ENCODE results near the gene ZNF454.

The ZNF454 gene

DNA sequence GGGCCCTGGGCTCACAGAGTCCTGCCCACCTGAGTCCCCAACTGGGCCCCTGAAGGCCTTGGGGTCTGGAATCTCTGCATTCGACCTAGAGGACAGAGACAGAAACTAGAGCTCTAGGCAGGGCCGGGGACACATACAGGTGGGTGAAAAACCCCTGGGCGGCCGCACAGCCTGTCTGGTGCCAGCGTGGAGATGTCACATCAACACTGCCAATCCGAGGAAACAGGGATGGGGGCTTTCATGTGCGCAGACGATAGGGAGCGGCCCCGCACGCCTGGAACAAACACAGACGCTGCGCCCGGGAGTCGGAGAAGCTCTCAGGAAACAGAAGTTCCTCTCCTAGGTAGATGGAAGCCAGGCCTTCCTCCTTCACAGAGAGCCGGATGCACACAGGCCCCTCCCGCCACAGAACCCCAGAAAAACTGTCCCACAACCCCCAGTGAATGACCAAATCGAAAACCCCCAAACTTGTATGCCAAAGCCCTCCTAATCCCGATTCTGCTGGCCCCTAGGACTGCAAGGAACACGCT is 52.3 kb downstream of the ZNF454 start:
- no peak for DNase-seq (ENCODE audit: low read depth in 1 of 2, low spot score in 1 of 2)

- DNase-seq (ENCODE audit: low read depth in 1 of 2, low spot score in 1 of 2), result no peak
These were observed 53.1 kb downstream of the ZNF454 start for GRCh38 chr5:178993955-178994579.

DNA sequence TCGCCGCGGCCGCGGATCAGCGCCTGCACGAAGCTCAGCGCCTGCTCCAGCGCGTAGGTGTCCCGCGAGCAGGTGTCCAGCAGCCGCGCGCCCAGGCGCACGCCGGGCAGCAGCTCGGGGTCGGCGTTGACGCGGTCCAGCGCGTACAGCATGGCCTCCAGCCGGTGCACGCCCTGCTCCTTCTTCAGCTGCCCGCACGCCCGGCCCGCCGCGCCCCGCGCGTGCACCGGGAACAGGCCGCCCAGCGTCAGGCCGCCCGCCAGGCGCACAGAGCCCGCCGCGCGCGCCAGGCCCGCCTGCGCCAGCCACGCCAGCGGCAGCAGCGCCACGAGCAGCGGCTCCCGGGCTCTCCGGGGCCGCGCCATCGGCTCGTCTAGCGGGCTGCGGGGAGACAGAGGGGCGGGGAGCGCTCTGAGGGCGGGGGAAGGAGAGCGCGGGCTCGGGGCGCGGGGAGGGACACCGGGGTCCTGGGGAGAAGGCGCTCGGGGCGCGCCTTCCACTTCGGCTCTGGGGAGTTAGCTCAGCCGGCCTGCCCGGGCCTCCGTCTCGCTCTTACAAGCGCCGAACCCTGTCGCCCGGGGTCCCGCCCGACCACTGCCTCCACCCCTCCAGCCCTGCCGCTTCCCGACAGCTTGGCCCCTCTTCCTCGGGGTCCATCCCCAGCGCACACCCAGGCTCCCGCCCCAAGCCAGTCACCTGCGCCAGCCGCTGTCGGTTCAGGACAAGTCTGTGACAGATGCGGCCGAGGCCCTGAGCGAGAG is 53.8 kb downstream of the ZNF454 start, which contains the start of gene GRM6:
Gene GRM6 (minus strand): TSS at position 741 of the 761 bp plus-strand sequence. CDS start 376 bp downstream, at position 365.
- no peak for DNase-seq (ENCODE audit: low read depth in 1 of 2, low spot score in 1 of 2)

DNA sequence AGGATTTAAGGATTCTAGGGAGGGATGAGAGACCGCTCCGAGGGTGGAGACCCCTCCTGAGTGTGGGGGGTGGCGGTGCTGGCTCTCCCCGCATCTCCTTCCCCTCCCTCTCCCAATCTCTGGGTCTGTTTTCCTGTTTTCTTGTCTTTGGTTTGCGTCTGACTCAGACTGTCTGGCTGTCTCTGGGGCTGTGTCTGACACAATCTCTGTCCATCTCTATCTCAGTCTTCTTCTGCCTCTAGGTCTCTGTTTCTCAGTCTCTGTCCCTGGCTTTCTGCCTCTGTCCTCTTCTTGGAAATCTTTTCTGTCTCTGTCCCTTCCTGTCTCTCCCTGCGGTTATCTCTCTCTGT is 54.3 kb downstream of the ZNF454 start:
- no peak for DNase-seq (ENCODE audit: low read depth in 1 of 2, low spot score in 1 of 2)

DNA sequence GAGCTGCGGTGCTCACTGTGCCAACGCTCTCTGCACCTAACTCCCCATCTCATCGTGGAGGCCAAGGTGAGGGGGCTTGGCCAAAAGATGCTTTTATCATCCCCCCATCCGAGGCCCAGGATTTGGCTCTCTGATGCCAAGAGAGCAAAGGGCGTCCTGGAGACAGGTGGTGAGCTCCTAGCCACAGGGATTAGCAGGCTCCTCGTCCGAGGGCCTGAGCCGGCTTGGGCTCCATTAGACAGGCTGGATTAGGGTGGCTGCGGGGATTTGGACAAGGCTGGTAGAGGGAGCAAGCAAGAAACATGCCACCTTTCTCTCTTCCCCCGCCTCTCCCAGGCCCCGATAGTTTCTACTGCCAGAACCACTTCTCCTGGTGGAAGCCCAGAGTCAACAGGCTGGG is 55.2 kb downstream of the ZNF454 start:
- no peak for DNase-seq (ENCODE audit: low read depth in 1 of 2, low spot score in 1 of 2)

DNA sequence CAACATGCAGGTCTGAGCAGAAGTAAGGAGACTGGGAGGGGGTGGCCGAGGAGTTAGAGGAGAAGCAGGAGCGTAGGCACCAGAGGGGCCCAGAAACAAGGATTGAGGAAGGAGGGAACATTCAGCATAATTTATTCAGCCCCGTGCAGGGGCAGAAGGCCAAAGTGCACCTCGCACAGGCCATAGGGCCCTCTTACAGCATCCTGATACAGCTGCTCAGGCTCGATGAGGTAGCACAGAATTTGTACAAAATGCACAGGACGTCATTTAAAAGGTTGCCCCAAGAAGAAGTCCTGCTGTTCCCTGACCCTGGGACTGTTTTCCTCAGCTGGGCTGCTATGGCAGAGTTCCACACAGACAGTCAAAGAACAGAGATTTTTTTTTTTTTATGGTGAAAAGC is 56.2 kb downstream of the ZNF454 start:
- no peak for DNase-seq (ENCODE audit: low read depth in 1 of 2, low spot score in 1 of 2)

DNA sequence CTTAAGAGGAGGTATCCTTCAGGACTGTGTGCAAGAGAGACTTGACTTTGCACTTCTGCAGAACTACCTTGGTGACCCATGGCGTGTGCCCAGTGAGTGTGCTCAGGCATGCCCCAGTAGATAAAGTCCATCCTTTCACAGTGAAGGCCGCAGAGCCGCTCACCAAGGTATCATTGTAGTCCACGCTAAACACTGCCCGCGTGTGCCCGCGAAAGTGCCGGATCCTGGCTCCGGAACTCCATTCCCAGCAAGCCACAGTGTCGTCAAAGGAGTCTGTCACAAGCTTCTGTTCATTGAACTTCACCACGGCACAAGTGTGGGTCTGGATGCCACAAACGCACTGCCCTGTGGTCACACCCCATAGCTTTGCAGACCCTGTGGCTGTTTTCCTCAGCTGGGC is 57.4 kb downstream of the ZNF454 start:
- DNase-seq (ENCODE audit: low read depth in 1 of 2, low spot score in 1 of 2), result no peak

DNA sequence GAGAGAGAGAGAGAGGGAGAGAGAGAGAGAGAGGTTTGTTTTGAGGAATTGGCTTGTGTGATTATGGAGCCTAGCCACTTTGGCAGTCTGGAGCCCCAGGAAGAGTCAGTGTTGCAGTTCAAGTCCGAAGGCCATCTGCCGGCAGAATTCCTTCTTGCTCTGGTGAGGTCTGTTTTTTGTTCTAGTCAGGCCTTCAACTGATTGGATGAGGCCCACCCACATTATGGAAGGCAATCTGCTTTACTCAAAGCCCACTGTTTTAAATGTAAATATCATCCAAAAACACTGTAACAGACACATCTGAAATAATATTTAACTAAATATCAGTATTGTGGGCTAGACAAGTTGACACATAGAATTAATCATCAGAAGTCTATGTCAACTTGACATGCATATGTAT is 65.6 kb downstream of the ZNF454 start:
- DNase-seq (ENCODE audit: low read depth in 1 of 2, low spot score in 1 of 2), result no peak

GRCh38 chr5:179008667-179009066 is 67.7 kb downstream of the ZNF454 start:
- DNase-seq (ENCODE audit: low read depth in 1 of 2, low spot score in 1 of 2), result no peak
